GM19099 (cell line): ENCODE measurements around the gene UTP14A.

ENCODE experiments used
- POLR2A ChIP-seq: IDR thresholded peaks from 3 replicates; pipeline ENCODE4 v1.6.1; 2011; ENCODE audit warnings: low read depth; ENCODE audit not compliant: insufficient read length; ENCODE audit errors: extremely low read depth

UTP14A gene

GRCh38 chrX:129905787-129906580 is at the start of gene UTP14A:
UTP14A (plus strand) TSS chrX:129906164; CDS start chrX:129906211, 47 bp downstream.
- peak; percentile 71 for TF ChIP-seq POLR2A

- TF ChIP-seq POLR2A = no peak
Observed at GRCh38 chrX:129872524-129872923, 33.4 kb upstream of the UTP14A start.

GRCh38 chrX:129875669-129876068 is 30.3 kb upstream of the UTP14A start:
- TF ChIP-seq POLR2A = no peak

- TF ChIP-seq POLR2A = no peak
Observed at GRCh38 chrX:129876771-129877305, 29.1 kb upstream of the UTP14A start.

GRCh38 chrX:129877401-129877800 is 28.6 kb upstream of the UTP14A start:
- no peak for TF ChIP-seq POLR2A

GRCh38 chrX:129900054-129900453 is 5.9 kb upstream of the UTP14A start:
- TF ChIP-seq POLR2A = no peak

GRCh38 chrX:129908636-129909035 is 2.7 kb downstream of the UTP14A start:
- no peak for TF ChIP-seq POLR2A

GRCh38 chrX:129925305-129926092 is 19.5 kb downstream of the UTP14A start:
- no peak for TF ChIP-seq POLR2A

- no peak for TF ChIP-seq POLR2A
Observed at GRCh38 chrX:129930941-129931410, 25.0 kb downstream of the UTP14A start.

- TF ChIP-seq POLR2A = peak; percentile 50
Observed at GRCh38 chrX:129931411-129932015, 25.5 kb downstream of the UTP14A start.

- no peak for TF ChIP-seq POLR2A
Observed at GRCh38 chrX:129932016-129932820, 26.3 kb downstream of the UTP14A start.

GRCh38 chrX:129932821-129933321 is 26.9 kb downstream of the UTP14A start:
- no peak for TF ChIP-seq POLR2A

- TF ChIP-seq POLR2A = no peak
Observed at GRCh38 chrX:129933700-129934099, 27.7 kb downstream of the UTP14A start.

GRCh38 chrX:129934461-129934860 is 28.5 kb downstream of the UTP14A start:
- no peak for TF ChIP-seq POLR2A

GRCh38 chrX:129934952-129935351 is 29.0 kb downstream of the UTP14A start:
- TF ChIP-seq POLR2A = no peak

GRCh38 chrX:129938081-129938480 is 32.1 kb downstream of the UTP14A start:
- no peak for TF ChIP-seq POLR2A
